Activated CD8-positive, alpha-beta memory T cell treated with anti-CD3 and anti-CD28 coated beads, Interleukin-2, amount 50 U/mL, for 24 hours (primary cell): ENCODE results near the gene C12orf60.

ENCODE experiments used
- DNase-seq: peaks from one replicate; pipeline ENCODE4 v3.0.0-alpha.2; 2020; ENCODE audit errors: extremely low read depth

The C12orf60 gene

GRCh38 chr12:14873440-14874185, 70.1 kb downstream of the C12orf60 start:
- DNase-seq: no peak
